Measurements from ENCODE around the gene BARHL2.

BARHL2 gene

GRCh38 chr1:90724926-90725656 is 8.0 kb upstream of the BARHL2 start:
- DNase-seq (ENCODE audit: low read depth, low spot score): no peak

GRCh38 chr1:90724361-90724760 is 7.3 kb upstream of the BARHL2 start:
- no peak for DNase-seq (ENCODE audit: low read depth, low spot score)

GRCh38 chr1:90723590-90724108 is 6.5 kb upstream of the BARHL2 start:
- no peak for DNase-seq (ENCODE audit: low read depth, low spot score)

- DNase-seq (ENCODE audit: low read depth, low spot score): no peak
Measured at GRCh38 chr1:90722874-90723589, 5.9 kb upstream of the BARHL2 start.

GRCh38 chr1:90721210-90722194 is 4.4 kb upstream of the BARHL2 start:
- DNase-seq (ENCODE audit: low read depth, low spot score): peak; percentile 16

- DNase-seq (ENCODE audit: low read depth, low spot score): no peak
Measured at GRCh38 chr1:90720145-90720636, 3.1 kb upstream of the BARHL2 start.

- DNase-seq (ENCODE audit: low read depth, low spot score): no peak
Measured at GRCh38 chr1:90719330-90720144, 2.4 kb upstream of the BARHL2 start.

- DNase-seq (ENCODE audit: low read depth, low spot score): no peak
Measured at GRCh38 chr1:90718411-90719329, 1.6 kb upstream of the BARHL2 start.

- no peak for DNase-seq (ENCODE audit: low read depth, low spot score)
Measured at GRCh38 chr1:90717665-90718410, 736 bp upstream of the BARHL2 start.

- no peak for DNase-seq (ENCODE audit: low read depth, low spot score)
Measured at GRCh38 chr1:90717356-90717664, 208 bp upstream of the BARHL2 start.

- no peak for DNase-seq (ENCODE audit: low read depth, low spot score)
Measured at GRCh38 chr1:90716243-90716551, 905 bp downstream of the BARHL2 start.

- DNase-seq (ENCODE audit: low read depth, low spot score): no peak
Measured at GRCh38 chr1:90715309-90715708, 1.8 kb downstream of the BARHL2 start.

- no peak for DNase-seq (ENCODE audit: low read depth, low spot score)
Measured at GRCh38 chr1:90714521-90714951, 2.6 kb downstream of the BARHL2 start.

- DNase-seq (ENCODE audit: low read depth, low spot score): no peak
Measured at GRCh38 chr1:90713741-90714509, 3.2 kb downstream of the BARHL2 start.

- DNase-seq (ENCODE audit: low read depth, low spot score): no peak
Measured at GRCh38 chr1:90712915-90713730, 4.0 kb downstream of the BARHL2 start.

- DNase-seq (ENCODE audit: low read depth, low spot score): no peak
Measured at GRCh38 chr1:90712153-90712856, 4.8 kb downstream of the BARHL2 start.

GRCh38 chr1:90711696-90712095 is 5.4 kb downstream of the BARHL2 start:
- no peak for DNase-seq (ENCODE audit: low read depth, low spot score)
